AML-193 (cell line): Measurements from ENCODE around the gene EPHB2.
A peak's percentile ranks its signal among the peaks of the same experiment; 100 is the strongest.
"Not testable (repeated sequence)": the region's sequence is repeated elsewhere in the genome, so short reads cannot be mapped to it uniquely, and the experiment has no call there.

Experiments
- DNase-seq, 2 experiments: peaks; one replicate each; lab custom pipeline; 2025; lab: John Stamatoyannopoulos, UW

EPHB2 gene

DNA sequence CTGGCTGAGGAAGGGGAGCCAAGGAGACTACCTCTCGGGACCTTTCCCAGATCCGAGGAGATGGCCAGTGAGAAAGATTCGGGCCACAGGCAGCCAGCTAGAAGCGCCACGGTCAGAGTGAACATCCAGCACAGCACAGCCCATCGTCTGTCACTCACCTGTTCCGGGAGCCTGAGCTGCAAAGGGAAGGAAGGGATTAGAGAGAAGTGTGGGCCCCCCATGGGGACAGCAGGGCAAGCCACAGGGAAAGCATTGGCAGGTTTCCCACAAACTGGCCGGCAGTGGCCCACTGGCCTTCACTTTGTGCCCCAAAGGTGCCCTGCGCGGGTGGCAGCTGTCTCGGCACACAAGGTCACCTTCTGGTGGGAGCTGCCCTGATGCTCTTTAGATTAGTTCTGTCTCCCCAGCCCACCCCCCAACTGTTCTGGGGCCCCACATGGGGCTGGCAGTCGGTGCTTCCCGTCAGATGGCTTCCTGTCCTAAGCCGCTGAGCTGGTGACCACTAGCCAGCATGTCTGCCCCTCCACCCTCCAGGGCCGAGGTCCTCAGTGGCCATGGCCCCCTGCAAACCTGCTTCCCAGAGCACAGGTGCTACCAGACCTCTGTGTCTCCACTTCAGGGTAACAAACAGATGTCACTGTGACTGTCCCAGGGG lies 205.3 kb downstream of the EPHB2 start:
- no peak for DNase-seq

DNA sequence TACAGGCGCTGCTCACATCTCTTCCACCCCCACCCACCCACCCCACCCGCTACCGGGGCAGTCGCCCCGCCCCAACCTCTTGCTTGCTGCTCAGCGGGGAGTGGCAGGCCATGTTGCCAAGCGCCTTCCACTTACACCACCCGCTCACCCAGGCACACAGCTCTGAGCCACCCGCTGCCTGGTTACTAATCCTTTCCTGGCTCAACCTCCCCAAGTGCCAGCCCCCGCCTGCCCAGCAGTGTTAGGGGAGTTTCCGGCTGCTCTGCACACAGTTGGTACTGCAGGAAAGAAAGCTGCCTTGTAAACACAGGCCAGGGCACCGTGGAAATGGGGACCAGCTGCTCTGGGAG lies 205.8 kb downstream of the EPHB2 start:
- no peak for DNase-seq

DNA sequence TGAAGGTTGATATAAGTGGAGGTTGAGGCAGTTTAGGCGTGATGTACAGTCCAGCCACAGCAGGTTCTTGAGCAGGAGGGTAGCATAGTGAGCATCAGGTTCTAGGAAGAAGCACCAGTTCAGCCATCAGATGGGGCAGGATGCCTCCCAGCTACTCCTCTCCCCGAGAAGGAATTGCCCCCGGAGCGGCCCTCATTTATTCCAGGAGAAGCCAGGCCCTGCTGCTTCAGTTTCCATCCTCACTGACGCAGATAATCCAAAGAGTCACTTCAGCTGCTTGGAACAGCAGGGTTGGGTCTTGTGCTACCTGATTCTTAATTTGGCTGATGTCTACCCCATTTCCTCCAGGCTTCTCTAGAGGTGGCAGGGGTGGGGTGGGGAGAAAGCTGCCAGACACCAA lies 207.3 kb downstream of the EPHB2 start:
- DNase-seq: no peak

DNA sequence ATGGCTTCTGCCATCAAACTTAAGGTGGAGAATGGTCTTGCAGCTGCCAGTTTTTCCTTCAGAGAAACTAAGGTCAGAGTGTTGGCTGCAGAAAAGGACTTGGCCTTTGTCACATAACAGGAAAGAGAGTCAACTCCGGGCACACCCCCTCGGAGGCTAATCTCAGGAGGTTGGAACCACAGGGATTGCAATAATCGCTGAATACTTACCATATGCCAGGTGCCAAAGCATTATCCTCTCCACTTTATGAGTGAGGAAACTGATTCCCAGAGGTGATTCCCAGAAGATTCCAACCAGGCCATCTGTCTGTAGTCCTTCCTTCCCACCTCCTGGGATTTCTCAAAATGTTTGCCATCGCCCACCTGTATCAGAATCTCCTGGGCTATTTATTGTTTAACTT lies 208.0 kb downstream of the EPHB2 start:
- no peak for DNase-seq

DNA sequence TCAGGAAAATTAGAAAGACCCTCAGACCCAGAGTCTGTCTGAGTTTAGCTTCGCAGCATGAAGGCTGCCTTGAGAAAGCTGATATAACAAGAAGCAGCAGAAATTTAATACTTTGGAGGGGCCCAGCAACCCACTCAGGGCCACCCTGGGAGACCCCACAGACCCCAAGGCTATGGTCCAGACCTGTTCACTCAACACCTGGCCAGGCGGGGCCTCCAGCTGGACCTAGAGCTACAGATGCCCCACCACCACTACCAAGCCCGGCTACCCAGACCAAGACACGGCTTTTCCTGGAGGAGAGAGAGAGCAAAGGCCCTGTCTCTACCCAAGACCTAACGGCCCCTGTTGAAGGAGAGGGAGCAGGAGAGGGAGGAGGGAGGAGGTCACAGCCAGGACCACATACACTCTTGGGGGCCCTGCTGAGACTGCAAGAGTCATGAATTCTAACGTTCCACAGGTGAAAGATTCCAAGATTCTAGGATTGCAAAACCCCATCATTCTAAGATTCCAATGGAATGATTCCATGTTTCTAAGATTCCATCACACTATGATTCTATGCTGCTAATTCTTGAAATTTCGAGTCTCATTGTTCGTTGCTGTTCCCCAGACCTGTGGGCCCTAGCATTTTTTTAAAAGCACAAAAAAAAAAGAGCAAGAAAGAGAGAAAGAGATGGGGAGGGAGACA lies 208.8 kb downstream of the EPHB2 start:
- no peak for DNase-seq

DNA sequence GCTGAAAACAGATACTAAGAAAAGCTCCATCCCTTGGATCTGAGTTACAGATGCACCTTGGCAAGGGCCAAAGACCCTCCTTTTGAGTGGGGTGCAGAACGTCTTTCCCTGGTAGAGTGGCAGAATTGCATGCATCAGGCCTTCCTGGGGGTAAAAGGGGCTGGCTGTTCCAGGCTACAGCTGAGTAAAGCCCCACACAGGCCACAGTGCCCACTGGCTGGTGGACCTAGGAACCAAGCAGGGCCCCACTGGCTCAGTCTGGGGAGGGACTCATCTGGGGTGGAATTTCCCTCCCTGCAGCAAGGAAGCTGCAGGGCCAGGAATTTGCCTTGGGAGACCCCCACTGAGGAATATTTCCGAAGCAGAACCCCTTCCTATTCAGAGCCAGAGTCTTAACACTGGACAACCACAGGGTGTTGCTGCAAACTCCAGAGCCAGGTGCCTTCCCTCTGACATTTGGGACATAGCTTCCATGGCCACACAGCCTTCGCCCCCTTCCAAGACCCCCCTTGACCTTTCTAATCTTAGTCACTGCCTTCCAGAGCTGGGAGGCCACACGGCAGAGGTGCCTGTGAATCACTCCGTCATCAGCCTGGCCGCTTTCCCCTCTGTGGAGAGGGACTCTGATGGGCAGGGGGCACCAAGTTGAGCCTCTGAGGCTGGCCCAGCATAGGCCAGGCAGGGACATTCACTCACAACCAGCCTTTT lies 209.5 kb downstream of the EPHB2 start:
- DNase-seq: no peak

DNA sequence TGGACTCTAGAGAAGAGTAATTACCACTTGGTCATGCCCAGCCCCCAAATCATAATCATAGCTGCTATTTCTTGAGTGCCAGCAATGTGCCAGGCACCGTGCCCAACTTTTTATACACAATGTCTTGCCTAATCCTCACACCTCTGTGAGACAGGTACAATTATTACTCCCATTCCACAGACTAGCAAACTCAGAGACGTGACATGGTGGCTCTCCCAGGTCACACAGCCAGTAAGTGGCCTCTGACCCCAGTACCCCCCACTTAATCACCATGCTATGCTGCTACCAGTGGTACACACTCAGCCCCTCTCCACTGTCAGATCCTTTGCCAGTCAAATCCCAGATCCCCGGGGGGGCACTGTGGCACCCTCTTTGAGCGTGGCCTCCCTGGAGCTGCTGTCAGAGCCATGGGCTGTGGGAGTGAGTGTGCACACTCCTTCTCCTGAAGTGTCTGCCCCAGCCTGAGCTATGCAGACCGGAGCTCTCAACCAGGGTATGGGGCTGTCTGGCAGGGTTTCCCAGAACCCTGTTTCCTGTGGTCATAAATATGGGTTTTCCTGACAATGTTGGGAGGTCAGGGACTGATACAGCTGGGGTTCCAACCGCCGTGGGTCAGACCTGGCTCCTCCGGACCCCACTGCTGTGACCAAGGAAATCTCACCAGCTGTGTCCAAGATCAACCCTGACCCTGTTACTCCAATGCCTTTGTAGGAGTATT lies 210.3 kb downstream of the EPHB2 start:
- DNase-seq: no peak

DNA sequence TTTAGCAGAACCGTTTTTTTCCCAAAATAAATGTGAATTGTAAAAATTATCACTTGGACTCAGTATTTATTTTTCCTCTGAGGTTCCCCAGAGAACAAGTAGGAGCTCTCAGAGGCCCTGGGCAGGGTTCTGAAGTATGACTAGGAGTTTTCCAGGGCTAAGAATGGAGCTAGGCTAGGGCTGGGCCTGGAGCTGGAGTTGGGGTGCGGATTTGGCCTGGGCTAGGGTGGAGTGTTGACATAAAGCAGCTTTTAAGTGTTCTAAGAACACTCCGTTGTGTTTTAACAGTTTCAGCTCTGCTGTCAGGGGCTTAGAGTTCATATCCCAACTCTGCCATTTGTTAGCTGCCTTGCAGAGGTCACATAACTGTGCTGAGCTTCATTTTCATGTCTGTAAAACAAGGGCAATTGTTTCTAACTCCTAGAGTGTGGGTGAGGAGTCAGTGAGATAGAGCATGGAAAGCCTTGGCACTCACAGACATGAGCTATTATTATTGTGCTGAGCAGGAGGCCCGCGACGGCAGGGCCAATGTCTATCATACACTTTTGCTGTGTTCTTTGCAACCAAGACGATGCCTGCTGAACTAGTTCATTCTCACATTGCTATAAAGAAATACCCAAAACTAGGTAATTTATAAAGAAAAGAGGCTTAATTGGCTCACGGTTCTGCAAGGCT lies 210.9 kb downstream of the EPHB2 start:
- no peak for DNase-seq

DNA sequence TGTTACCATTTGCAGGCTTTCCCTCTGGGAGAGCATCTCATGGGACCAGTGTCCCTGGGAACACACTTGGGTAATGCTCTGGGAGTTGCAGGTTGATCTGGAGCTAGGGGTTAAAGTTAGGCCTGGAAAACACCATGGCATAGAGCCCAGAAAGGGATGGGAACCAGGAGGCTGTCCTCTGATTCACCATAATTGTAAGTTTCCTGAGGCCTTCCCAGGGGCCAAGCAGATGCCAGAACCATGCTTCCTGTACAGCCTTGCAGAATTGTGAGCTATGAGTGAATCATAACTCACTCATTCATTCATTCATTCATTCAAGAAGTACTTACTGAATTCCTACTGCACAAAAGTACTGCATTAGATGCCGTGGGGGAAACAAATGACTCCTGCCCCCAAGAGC lies 212.0 kb downstream of the EPHB2 start:
- no peak for DNase-seq

DNA sequence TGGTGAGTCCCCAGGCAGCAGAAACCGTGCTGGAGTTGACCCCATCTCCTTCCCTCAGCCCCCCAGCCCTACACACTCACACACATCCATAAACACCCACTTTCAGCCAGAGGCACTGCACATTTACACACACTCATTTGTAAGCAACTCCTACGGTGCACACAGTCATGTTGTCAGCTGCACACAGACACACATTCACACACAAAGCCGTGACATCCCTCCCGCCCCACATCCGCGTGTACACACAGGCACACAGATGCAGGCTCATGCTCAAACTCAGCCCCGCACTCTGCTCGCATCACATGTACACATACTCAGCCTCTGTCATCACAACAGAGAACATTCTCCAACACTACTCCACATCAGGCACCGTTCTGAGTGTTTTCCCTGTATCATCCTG lies 214.5 kb downstream of the EPHB2 start:
- DNase-seq: no peak

DNA sequence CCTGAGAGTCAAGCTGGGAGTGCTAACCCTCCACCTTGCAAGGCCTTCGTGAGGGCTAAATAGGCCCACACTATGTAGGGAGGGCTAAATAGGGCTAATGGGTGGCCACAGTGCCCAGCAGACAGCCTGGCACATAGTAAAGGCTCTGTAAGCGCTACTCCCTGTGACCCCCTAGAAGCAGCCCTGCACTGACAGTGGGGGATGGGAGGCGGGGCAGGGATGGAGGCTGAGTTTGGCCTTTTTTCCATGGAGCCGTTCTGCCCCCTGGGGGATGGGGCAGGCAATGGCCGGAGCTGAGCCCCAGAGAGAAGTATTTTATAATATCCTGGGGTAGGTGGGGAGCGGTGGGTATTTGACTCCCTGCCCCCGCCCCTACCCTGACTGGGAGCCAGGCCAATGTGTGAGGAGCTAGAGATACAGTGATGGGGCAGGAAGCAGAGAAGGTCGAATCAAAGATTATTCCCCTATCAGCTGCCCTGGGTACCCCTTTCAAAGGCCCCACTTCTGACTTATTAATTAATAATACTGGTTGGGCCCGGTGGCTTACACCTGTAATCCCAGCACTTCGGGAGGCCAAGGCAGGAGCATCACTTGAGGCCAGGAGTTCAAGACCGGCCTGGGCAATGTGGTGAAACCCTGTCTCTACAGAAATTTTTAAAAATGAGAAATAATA lies 219.7 kb downstream of the EPHB2 start:
- DNase-seq: peak; percentile 2 to 6

DNA sequence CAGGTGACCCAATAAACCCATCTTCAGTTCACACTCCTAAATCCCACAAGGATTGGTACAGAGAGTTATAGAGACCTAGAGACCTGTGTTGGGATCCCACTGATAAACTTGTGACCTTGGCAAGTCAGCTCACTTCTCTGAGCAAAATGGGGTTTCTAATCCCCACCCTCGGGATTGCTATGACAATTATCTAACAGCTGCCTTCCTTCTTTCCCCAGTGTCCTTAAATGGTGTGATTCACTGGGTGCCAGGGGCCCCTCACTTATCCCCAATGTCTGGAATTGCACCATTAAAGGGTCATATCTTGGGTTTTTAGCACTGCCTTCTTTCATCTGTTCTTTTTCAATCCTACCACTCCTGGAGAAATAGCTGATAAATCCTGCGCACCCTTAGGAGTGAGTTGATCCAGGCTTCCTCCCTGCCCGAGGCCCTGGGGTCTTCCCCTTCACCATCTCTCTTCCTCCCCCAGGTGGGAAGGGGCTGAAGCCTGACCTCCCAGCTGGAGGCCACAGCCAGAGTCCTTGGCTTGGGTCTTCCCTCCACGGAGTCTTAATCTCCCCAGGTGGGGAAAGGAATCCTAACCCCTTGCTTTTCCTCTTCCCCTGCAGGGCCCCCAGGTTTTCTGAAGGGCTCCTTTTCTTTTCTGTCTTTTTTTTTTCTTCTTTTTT lies 222.3 kb downstream of the EPHB2 start:
- no peak for DNase-seq

DNA sequence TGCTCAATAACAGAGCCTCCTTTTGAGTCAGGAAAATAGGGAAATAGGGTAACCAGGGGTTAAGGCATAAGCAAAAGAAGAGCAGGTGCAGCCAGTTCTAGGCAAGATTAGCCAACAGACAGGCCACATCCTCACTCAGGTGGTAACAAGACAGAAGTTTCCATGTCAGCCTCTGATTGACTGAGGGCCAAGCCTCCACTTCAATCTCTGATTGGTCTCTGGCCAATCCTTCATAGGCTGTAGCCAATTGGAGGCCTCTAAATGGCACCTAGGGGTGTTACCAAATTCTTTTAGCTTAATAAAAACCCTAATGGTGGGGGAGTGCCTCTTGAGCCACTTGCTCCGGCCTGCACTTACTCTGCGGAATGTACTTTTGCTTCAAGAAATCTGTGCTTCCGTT lies 224.8 kb downstream of the EPHB2 start:
- DNase-seq: no peak

DNA sequence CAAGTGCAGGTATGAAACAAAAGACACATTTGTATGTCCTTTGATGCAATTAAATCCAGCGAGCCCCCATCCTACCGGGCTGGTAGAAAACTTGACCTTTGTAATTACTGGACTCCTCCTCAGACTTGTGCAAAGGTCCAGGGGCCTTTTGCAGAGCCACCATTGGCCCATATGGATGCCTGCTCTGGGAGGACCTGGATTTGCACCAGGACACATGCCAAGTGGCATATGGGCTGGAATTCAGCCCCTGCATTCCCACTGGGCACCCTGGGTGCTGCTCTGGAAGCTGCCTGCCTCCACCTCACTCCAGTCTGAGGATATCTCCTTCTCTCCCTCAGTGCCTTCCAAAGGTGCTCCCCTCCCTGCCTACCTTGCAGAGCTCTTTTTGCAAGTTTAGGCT lies 226.0 kb downstream of the EPHB2 start:
- no peak for DNase-seq

DNA sequence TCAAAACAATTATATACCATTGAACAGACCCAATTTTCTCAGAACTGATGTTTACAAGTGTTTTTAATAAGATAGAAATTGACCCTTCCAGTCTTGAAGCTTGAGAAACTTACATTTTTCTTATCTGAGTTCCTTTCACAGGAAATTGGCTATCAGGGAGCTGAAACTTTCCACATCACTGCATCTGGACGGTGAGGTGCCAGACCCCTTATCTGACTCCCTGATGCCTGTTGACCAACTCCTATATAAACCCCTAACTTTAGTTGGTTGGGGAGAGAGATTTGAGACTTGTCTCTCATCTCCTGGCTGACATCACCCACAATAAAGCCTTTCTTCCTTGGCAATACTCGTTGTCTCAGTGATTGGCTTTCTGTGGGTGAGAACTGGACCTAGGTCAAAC lies 230.6 kb downstream of the EPHB2 start:
- no peak for DNase-seq

DNA sequence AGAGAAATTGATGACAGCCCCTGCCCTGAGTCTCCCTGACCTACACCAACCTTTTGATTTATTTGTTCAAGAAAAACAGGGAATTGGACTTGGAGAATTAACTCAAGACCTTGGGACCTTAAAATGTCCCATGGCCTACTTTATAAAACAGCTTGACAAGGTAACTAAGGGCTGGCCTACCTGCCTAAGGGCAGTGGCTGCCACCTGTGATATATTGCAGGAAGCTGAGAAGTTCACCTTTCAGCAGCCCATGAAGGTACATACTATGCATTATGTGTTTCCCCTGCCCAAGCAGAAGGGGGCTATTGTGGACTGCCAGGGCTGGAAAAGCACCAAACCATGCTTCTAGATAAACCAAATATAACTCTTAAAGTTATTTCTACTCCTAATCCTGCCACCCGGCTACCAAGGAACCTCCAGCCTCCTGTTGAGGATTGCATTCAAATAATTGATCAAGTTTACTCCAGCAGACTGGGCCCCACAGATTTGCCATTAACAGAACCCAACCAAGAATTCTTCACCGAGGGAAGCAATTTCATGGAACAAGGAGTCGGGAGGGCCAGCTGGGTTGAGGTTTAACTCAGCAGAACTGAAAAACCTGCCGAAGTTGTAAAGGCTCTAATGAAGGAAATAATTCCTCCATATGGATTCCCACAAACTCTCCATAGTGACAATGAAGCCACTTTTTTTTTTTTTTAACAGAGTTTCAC lies 233.9 kb downstream of the EPHB2 start:
- DNase-seq: no peak

DNA sequence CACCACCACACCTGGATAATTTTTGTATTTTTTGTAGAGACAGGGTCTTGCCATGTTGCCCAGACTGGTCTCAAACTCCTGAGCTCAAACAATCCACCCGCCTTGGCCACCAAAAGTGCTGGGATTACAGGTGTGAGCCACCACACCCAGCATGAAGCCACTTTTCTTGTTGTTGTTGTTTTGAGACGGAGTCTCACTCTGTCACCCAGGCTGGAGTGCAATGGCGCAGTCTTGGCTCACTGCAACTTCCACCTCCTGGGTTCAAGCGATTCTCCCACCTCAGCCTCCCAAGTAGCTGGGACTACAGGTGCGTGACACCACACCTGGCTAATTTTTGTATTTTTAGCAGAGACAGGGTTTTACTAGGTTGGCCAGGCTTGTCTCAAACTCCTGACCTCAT lies 234.5 kb downstream of the EPHB2 start:
- DNase-seq: not testable (repeated sequence)

DNA sequence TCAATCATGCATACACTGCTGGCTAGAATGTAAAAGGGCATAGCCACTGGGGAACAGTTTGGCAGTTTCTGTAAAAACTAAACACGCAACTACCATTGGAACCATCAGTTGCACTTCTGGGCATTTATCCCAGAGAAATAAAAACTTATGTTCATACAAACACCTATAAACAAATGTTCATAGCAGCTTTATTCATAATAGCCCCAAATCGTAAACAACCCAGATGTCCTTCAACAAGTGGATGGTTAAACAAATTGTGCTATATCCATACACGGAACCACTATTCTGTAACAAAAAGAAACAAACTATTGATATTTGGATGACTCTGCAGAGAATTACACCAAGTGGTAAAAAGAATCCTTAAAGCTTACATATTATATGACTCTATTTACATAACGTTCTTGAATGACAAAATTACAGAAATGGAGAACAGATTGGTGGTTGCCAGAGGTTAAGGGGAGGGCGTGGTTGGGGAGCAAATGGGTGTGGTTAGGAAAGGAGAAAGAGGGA lies 239.2 kb downstream of the EPHB2 start:
- no peak for DNase-seq

DNA sequence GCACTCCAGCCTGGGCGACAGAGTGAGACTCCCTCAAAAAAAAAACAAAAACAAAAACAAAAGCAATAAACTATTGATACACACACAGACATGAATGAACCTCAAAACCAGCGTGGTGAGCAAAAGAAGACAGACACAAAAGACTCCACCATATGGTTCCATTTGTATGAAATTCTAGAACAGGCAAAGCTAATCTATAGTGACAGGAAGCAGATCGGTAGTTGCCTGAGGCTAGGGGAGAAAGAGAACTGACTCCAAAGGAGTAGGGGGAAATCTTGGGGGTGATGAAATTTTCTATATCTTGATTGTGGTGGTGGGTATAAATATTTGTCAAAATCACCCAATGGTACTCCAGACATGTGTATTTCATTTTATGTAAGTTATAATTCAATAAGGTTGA lies 241.2 kb downstream of the EPHB2 start:
- DNase-seq: no peak

DNA sequence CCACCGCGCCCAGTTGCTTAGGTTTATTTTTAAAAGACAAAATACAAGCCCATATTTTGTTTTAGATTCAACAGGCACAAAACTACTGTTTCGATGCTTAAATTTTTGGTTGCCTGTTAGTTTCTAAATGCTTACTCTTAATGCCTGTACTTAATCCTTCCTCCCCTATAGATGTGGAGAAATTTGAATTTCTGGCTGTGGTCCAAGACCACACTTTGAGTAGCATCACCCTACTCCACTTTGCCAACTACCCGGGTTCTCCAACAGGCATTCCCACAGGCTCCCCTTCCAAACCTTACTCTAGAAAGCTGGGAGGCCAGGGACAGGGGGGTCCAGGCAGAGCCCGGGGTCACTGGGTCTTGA lies 242.0 kb downstream of the EPHB2 start:
- DNase-seq: no peak
